Measurements from ENCODE around the gene CNPY1. TPM values are rescaled to one million over a fixed set of nuclear protein-coding genes. Genes with fewer than 3 reads are reported as not detected.

Gene CNPY1
- total RNA-seq, 5 donors from 2014 or later (not counting 1 experiment from before 2014, with no cell fraction given) = not detected

DNA sequence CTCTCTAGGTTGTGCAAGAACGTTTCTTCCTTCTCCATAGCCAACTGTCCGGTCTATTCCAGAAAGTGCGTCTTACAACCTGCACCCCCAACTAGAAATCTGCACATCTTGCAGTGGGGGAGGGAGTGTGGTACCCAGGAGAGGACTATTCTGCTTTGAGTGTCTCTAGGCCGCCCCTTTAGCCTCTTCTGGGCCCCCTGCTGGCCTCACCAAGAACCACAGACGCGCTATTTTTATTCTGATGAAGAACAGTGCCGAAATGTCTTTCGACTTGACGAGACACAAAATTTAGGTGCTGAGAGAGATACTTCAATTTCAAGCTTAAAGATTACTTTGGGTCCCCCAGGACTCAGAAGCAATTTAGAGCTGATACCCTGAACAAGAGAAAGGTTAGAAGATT lies 1.0 kb downstream of the CNPY1 start:
- H3K27me3 Mint-ChIP-seq = peaks cover 4 to 10% of the 10 kb centered on the region in 2 donors
- H3K4me3 Mint-ChIP-seq = no peak overlapping the region
- WGBS (ENCODE audit: insufficient coverage) = 84% methylated on average over 5 of the region's 9 CpGs

DNA sequence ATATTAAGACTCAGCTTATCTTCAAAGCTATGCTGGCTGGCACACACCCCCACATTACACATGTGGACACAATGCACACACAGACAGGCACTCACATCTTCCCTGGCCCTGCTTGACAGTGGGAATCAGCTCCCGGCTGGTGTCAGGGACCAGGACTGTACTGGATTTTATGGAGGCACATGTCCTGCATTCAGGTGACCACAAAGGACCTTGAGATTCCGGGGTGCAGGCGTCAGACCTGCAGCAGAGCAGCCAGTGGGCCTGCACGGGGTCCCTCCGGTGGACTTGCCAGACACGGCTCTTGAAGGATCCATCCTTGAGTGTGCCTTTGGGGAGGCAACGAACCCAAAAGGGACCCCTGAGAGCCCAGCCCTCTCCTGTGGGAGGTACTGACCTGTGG lies 1.9 kb downstream of the CNPY1 start:
- H3K27ac Mint-ChIP-seq = no peak overlapping the region
- CTCF ChIA-PET = no interaction called here
- no peak for DNase-seq
- H3K4me3 Mint-ChIP-seq = no peak overlapping the region
- 72% methylated on average over 5 of the region's 7 CpGs for WGBS (ENCODE audit: insufficient coverage)
- POLR2A ChIA-PET = no interaction called here
- Histone ChIP-seq H3K27ac (ENCODE audit: low read length) (no peak overlapping the region), H3K27me3 (replicated peaks in 1 of 2; ENCODE audit: control insufficient read depth in 2 of 2, extremely low read depth in 1 of 2, insufficient read depth in 2 of 2, low read length in 1 of 2) (peaks cover 0 to 38% of the 10 kb centered on the region in 2 experiments), H3K36me3 (ENCODE audit: control insufficient read depth in 2 of 2, extremely low read depth in 1 of 2, insufficient read depth in 1 of 2, low read length in 1 of 2) (no peaks in the 10 kb centered on the region), H3K4me3 (ENCODE audit: control insufficient read depth in 1 of 2, extremely low read depth in 1 of 2, low read length in 1 of 2) (no peak overlapping the region), H3K4me1 (ENCODE audit: control insufficient read depth in 1 of 2, extremely low read depth in 1 of 2, insufficient read depth in 2 of 2, low read length in 2 of 2) (no peaks in the 10 kb centered on the region), H3K9me3 (no peaks in the 10 kb centered on the region)
- peaks cover 8 to 16% of the 10 kb centered on the region in 2 donors for H3K27me3 Mint-ChIP-seq
- H3K36me3 Mint-ChIP-seq = no peaks in the 10 kb centered on the region
- no peak for ATAC-seq (replicated peaks in 1 of 4)
- no peaks in the 10 kb centered on the region for H3K4me1 Mint-ChIP-seq
- no peaks in the 10 kb centered on the region for H3K9me3 Mint-ChIP-seq

More for the DNA sequence above, 1.0 kb downstream of the CNPY1 start:
- Mint-ChIP-seq H3K9me3 (no peaks in the 10 kb centered on the region), H3K36me3 (no peaks in the 10 kb centered on the region), H3K27ac (no peak overlapping the region), H3K4me1 (no peaks in the 10 kb centered on the region)
- H3K27me3 ChIP-seq (replicated peaks in 1 of 2; ENCODE audit: control insufficient read depth in 2 of 2, extremely low read depth in 1 of 2, insufficient read depth in 2 of 2, low read length in 1 of 2) = peaks cover 0 to 44% of the 10 kb centered on the region in 2 experiments
- POLR2A ChIA-PET = no interaction called here
- no peak overlapping the region for H3K27ac ChIP-seq (ENCODE audit: low read length)
- H3K36me3 ChIP-seq (ENCODE audit: control insufficient read depth in 2 of 2, extremely low read depth in 1 of 2, insufficient read depth in 1 of 2, low read length in 1 of 2) = no peaks in the 10 kb centered on the region
- CTCF ChIA-PET = no interaction called here
- no peaks in the 10 kb centered on the region for H3K9me3 ChIP-seq
- H3K4me3 ChIP-seq (ENCODE audit: control insufficient read depth in 1 of 2, extremely low read depth in 1 of 2, low read length in 1 of 2) = no peak overlapping the region
- no peak for ATAC-seq (replicated peaks in 1 of 4)
- H3K4me1 ChIP-seq (ENCODE audit: control insufficient read depth in 1 of 2, extremely low read depth in 1 of 2, insufficient read depth in 2 of 2, low read length in 2 of 2) = no peaks in the 10 kb centered on the region
- DNase-seq = no peak

DNA sequence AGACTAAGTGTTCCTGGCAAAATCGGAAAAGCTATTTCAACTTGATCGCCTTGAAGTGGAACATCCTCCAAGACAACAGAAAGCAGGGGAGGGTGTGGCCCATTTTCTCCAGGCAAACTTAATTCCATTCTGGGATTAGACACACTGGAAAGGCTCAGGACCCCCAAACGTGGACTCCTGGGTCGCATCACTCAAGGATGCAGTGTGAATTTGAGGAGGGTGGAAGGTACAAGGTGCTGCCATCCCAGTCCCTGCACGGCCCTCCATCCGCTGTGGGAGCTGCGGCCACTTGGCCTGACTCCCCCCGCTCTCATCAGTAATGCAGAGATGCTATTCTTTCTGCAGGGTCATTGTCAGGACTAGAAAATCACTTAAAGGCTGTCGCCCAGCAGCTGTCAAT lies 2.4 kb downstream of the CNPY1 start:
- H3K9me3 ChIP-seq = no peaks in the 10 kb centered on the region
- H3K4me1 ChIP-seq (ENCODE audit: control insufficient read depth in 1 of 2, extremely low read depth in 1 of 2, insufficient read depth in 2 of 2, low read length in 2 of 2) = no peaks in the 10 kb centered on the region
- DNase-seq = no peak
- H3K36me3 Mint-ChIP-seq = no peaks in the 10 kb centered on the region
- ATAC-seq (replicated peaks in 1 of 4) = no peak
- peaks cover 11 to 17% of the 10 kb centered on the region in 2 donors for H3K27me3 Mint-ChIP-seq
- no peak overlapping the region for H3K4me3 ChIP-seq (ENCODE audit: control insufficient read depth in 1 of 2, extremely low read depth in 1 of 2, low read length in 1 of 2)
- peaks cover 0 to 38% of the 10 kb centered on the region in 2 experiments for H3K27me3 ChIP-seq (replicated peaks in 1 of 2; ENCODE audit: control insufficient read depth in 2 of 2, extremely low read depth in 1 of 2, insufficient read depth in 2 of 2, low read length in 1 of 2)
- H3K4me1 Mint-ChIP-seq = no peaks in the 10 kb centered on the region
- no peak overlapping the region for H3K4me3 Mint-ChIP-seq
- CTCF ChIA-PET = no interaction called here
- H3K27ac Mint-ChIP-seq = no peak overlapping the region
- H3K27ac ChIP-seq (ENCODE audit: low read length) = no peak overlapping the region
- POLR2A ChIA-PET = no interaction called here
- H3K36me3 ChIP-seq (ENCODE audit: control insufficient read depth in 2 of 2, extremely low read depth in 1 of 2, insufficient read depth in 1 of 2, low read length in 1 of 2) = no peaks in the 10 kb centered on the region
- WGBS (ENCODE audit: insufficient coverage) = 81% methylated on average over 6 of the region's 9 CpGs
- H3K9me3 Mint-ChIP-seq = no peaks in the 10 kb centered on the region

DNA sequence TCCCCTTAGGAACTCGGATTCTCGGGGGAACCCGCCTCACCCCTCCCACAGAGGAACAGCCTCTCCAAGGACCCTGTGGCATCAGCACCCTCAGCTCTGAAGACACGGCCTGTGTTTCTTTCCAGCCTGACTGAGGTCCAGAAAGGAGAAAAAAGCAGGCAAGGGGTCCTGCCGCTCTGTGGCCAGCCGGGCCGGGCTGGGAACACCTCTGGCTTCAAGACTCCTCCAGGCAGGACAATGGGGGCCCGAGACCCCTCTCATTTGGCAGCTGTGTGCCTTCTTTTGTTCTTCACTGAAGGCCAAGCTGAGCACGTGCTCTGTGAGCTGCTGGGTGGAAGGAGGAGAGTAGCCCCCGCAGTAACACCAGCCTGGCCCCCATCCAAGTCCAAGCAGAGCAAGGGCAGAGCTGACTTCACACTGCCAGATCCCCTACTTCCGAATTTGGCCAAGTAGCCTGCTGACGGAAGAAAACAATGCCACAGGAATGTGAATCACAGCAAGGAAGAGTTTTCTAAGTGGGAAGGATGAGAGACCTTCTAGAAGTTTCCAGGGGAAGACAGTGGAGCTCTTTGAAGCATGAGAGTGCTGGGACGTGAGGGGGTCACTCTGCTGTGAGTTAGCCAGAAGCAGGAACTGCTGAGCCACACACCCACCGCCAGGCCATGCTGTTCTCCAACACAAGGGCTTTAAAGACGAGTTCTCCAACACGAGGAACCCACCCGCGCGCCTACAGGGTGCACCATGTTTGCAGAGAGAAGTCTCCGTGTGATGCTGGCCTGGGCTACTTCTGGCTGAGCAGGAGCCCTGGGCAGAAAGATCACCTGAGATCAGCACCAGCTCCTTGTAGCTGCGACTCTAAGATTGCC lies 3.1 kb downstream of the CNPY1 start:
- ATAC-seq (replicated peaks in 1 of 4) = no peak
- no peaks in the 10 kb centered on the region for H3K36me3 ChIP-seq (ENCODE audit: control insufficient read depth in 2 of 2, extremely low read depth in 1 of 2, insufficient read depth in 1 of 2, low read length in 1 of 2)
- H3K27me3 ChIP-seq (replicated peaks in 1 of 2; ENCODE audit: control insufficient read depth in 2 of 2, extremely low read depth in 1 of 2, insufficient read depth in 2 of 2, low read length in 1 of 2) = peaks cover 0 to 43% of the 10 kb centered on the region in 2 experiments
- H3K4me1 ChIP-seq (ENCODE audit: control insufficient read depth in 1 of 2, extremely low read depth in 1 of 2, insufficient read depth in 2 of 2, low read length in 2 of 2) = no peaks in the 10 kb centered on the region
- DNase-seq = no peak
- H3K27me3 Mint-ChIP-seq = peaks cover 11 to 17% of the 10 kb centered on the region in 2 donors
- H3K4me1 Mint-ChIP-seq = no peaks in the 10 kb centered on the region
- H3K9me3 Mint-ChIP-seq = no peaks in the 10 kb centered on the region
- no peaks in the 10 kb centered on the region for H3K36me3 Mint-ChIP-seq
- H3K27ac Mint-ChIP-seq = no peak overlapping the region
- ChIA-PET POLR2A (no interaction called here), CTCF (no interaction called here)
- 78% methylated on average over 18 of the region's 21 CpGs for WGBS (ENCODE audit: insufficient coverage)
- no peak overlapping the region for H3K4me3 Mint-ChIP-seq
- H3K27ac ChIP-seq (ENCODE audit: low read length) = no peak overlapping the region
- H3K4me3 ChIP-seq (ENCODE audit: control insufficient read depth in 1 of 2, extremely low read depth in 1 of 2, low read length in 1 of 2) = no peak overlapping the region
- no peaks in the 10 kb centered on the region for H3K9me3 ChIP-seq

DNA sequence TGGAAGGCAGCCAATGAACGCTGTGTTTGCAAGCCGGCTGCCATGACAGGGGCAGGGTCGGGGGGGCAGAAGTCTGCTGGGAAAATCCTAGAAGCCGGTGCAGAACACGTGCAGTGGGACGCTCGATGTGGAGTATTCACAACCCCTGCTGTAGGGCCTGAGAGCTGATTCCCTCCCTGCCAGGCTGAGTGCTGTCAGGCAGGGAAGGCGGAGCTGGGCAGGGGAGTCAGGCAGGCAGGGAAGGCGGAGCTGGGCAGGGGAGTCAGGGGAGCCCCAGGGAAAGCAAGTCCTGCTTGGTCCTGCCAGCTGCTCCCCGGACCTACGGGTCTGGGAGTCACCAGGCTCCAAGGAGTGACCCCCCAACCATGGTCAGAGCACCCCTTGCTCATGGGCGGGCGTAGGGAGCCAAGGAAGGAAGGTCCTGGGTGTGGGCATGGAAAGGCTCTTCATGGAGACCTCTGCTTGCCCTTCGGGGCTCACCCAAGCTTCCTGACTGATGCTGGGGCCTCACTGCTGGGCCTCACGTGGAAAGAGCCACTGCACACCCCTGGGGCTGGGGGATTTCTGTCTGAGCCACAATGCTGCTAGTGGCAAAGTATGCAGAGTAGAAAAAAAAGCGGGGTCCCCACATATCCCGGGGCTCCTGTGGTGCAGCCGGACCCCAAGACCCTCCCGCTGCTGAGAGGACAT lies 4.2 kb downstream of the CNPY1 start:
- no peak for DNase-seq
- Histone ChIP-seq H3K27ac (ENCODE audit: low read length) (no peak overlapping the region), H3K36me3 (ENCODE audit: control insufficient read depth in 2 of 2, extremely low read depth in 1 of 2, insufficient read depth in 1 of 2, low read length in 1 of 2) (no peaks in the 10 kb centered on the region), H3K9me3 (no peaks in the 10 kb centered on the region), H3K4me1 (ENCODE audit: control insufficient read depth in 1 of 2, extremely low read depth in 1 of 2, insufficient read depth in 2 of 2, low read length in 2 of 2) (no peaks in the 10 kb centered on the region), H3K4me3 (ENCODE audit: control insufficient read depth in 1 of 2, extremely low read depth in 1 of 2, low read length in 1 of 2) (no peak overlapping the region), H3K27me3 (replicated peaks in 1 of 2; ENCODE audit: control insufficient read depth in 2 of 2, extremely low read depth in 1 of 2, insufficient read depth in 2 of 2, low read length in 1 of 2) (peaks cover 0 to 36% of the 10 kb centered on the region in 2 experiments)
- ATAC-seq (replicated peaks in 1 of 4) = no peak
- Mint-ChIP-seq H3K4me1 (no peaks in the 10 kb centered on the region), H3K27ac (no peak overlapping the region), H3K27me3 (peaks cover 12 to 20% of the 10 kb centered on the region in 2 donors), H3K36me3 (no peaks in the 10 kb centered on the region), H3K4me3 (no peak overlapping the region), H3K9me3 (no peaks in the 10 kb centered on the region)
- 68% methylated on average over 17 of the region's 19 CpGs for WGBS (ENCODE audit: insufficient coverage)
- ChIA-PET CTCF (no interaction called here), POLR2A (no interaction called here)

- Mint-ChIP-seq H3K9me3 (no peaks in the 10 kb centered on the region), H3K36me3 (no peaks in the 10 kb centered on the region), H3K4me3 (no peak overlapping the region), H3K27me3 (peaks cover 24 to 33% of the 10 kb centered on the region in 2 donors), H3K4me1 (no peaks in the 10 kb centered on the region), H3K27ac (no peak overlapping the region)
- ATAC-seq (replicated peaks in 1 of 4) (no peak), DNase-seq (no peak)
- H3K36me3 ChIP-seq (ENCODE audit: control insufficient read depth in 2 of 2, extremely low read depth in 1 of 2, insufficient read depth in 1 of 2, low read length in 1 of 2) = no peaks in the 10 kb centered on the region
- no peaks in the 10 kb centered on the region for H3K4me1 ChIP-seq (ENCODE audit: control insufficient read depth in 1 of 2, extremely low read depth in 1 of 2, insufficient read depth in 2 of 2, low read length in 2 of 2)
- H3K9me3 ChIP-seq = no peaks in the 10 kb centered on the region
- ChIA-PET CTCF (no interaction called here), POLR2A (no interaction called here)
- H3K27me3 ChIP-seq (replicated peaks in 1 of 2; ENCODE audit: control insufficient read depth in 2 of 2, extremely low read depth in 1 of 2, insufficient read depth in 2 of 2, low read length in 1 of 2) = peaks cover 6 to 43% of the 10 kb centered on the region in 2 experiments
- no peak overlapping the region for H3K4me3 ChIP-seq (ENCODE audit: control insufficient read depth in 1 of 2, extremely low read depth in 1 of 2, low read length in 1 of 2)
- WGBS (ENCODE audit: insufficient coverage) = 56% methylated on average over 12 of the region's 12 CpGs
- H3K27ac ChIP-seq (ENCODE audit: low read length) = no peak overlapping the region
These were observed 5.8 kb downstream of the CNPY1 start for GRCh38 chr7:155540553-155540952.
